OCI-LY3 (cell line): ENCODE data around the gene SMIM14.
"Not testable (repeated sequence)": the region's sequence is repeated elsewhere in the genome, so short reads cannot be mapped to it uniquely, and the experiment has no call there.

ENCODE experiments used
- CTCF ChIP-seq: fragments of 200-600, 300-600 bp; sonication (generic); IDR thresholded peaks from 2 replicates; pipeline ENCODE4 v1.5.1; 2014; ENCODE audit warnings: antibody characterized with exemption, low read length, low read depth
- EZH2phosphoT487 ChIP-seq: fragments of 200-600 bp; shearing (Covaris generic); IDR thresholded peaks from 2 replicates; pipeline ENCODE4 v1.6.1; 2018; ENCODE audit warnings: antibody characterized with exemption, mixed run types, low read depth

GRCh38 chr4:39681003-39681402 lies 42.3 kb upstream of the SMIM14 start:
- TF ChIP-seq CTCF, EZH2phosphoT487: not testable (repeated sequence)
